Limb (tissue), 2 donors: Measurements from ENCODE around the gene PLEKHA8.

ENCODE experiments used
- DNase-seq, 2 donors: peaks; one replicate each; pipeline ENCODE4 v3.0.0-alpha.2; 2016; ENCODE audit errors: extremely low spot score in 2 of 2

Gene PLEKHA8

DNA sequence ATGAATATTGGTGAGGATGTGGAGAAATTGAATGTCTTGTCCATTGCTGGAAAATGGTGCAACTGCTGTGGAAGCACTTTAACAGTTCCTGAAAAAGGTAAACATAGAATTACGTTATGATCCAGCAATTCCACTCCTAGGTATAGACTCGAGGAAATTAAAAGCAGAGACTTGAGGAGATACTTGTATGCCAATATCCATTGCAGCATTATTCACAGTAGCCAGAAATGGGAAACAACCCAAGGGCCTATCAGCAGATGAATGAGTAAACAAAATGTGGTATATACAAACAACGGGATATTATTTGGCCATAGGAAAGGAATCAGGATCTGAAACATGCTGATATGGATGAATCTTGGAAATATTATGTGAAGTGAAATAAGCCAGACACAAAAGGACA, 74.1 kb downstream of the PLEKHA8 start:
- no peak for DNase-seq

- no peak for DNase-seq
Observed at GRCh38 chr7:30104157-30104556, 75.9 kb downstream of the PLEKHA8 start.

DNA sequence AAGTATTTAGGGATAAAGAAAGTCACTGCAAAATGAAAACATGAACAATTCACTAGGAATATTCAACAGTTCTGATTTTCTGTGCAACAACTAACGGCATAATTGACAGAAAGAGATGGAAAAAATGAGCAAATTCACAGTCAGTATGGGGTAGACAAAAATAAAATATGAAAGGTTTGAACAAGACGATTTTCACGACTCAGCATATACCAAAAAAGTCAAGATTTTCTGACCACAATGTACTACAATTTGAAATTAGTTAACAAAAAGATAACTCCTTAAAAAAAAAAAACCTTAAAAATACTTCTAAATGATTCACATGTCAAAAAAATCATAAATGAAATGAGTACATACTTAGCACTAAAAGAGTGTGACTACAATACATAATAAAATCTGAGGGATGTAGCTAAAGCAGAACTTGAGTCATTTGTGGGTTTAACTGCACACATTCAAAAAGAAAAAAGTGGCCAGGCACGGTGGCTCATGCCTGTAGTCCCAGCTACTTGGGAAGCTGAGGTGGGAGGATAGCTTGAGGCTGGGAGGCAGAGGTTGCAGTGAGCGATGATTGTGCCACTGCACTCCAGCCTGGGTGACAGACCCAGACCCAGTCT, 84.0 kb downstream of the PLEKHA8 start:
- no peak for DNase-seq

GRCh38 chr7:30113144-30113543, 84.9 kb downstream of the PLEKHA8 start:
- DNase-seq, result no peak

DNA sequence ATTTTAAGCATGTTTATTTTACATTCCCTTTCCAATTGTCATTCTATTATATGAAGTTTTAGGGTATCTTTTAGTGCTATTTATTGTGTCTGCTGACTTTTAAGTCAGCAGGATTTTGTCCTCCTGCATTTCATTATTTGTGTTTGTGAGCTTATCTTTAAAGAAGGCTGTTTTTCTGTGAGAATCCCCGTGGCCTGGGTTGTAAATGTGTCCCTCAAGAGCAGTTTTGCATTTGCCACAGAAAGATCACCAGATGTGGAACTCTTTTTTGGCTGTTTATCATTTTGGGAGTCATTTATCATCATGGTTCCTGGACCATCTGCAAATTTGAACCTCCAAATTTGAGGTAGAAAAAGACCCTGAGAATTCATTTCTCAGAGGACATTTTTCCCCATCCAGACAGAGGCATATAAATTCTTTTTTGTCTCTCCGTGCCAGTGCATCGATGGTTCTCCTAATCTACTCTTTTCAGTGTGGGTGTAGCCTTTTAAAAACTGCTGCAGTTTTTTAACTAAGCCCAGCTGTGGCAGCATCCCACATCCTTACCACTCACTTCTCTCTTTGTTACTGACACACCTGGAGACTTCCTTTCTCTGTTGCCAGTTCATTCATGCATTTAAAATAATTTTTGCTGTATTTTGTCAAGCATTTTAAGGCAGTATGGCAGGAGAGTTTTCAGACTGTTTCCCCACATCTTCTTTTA, 86.5 kb downstream of the PLEKHA8 start:
- no peak for DNase-seq

DNA sequence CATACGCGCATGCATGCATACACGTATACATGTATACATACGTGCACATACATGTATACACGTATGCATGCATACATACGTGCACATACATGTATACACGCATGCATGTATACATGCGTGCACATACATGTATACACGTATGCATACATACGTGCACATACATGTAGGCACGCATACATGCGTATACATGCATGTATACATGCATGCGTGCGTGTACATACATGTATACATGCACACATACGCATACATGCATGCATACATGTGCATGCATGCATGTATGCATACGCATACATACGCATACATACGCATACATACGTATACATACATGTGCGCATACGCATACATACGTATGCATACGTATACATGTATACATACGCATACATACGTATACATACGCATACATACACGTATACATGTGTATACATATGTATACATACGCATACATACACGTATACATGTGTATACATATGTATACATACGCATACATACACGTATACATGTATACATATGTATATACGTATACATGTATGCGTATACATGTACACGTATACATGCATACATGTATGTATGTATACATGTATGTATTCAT, 87.6 kb downstream of the PLEKHA8 start:
- DNase-seq, result no peak

DNA sequence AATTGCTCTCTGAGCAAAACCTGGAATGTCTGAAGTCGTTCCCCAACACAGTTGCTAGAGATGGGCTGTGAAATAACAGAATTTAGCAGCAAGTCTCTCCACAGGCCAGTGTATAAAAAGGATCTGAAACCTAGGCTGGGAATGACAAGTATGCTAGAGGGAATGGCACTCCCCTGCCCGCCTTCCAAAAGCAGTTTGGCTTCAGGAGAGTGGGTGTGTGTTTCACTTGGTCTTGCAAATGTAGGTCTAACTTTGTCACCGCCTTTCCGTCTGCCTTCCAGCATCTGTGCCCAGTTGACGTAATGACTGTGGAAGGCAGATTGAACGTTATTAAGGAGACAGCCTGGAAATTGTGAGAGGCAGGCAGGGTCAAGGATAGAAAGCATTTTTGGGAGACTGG, 88.6 kb downstream of the PLEKHA8 start:
- peak; percentile 39 to 55 for DNase-seq

- no peak for DNase-seq
Observed at GRCh38 chr7:30117896-30118295, 89.7 kb downstream of the PLEKHA8 start.

GRCh38 chr7:30119890-30120577, 91.8 kb downstream of the PLEKHA8 start:
- no peak for DNase-seq

GRCh38 chr7:30133736-30134610, 105.8 kb downstream of the PLEKHA8 start:
- no peak for DNase-seq

- DNase-seq, result peak; percentile 88 to 94
Observed at GRCh38 chr7:30134611-30135300, 106.5 kb downstream of the PLEKHA8 start, which contains the start of gene MTURN. Gene MTURN, plus strand, starts transcription at chr7:30134986. Its CDS starts 151 bp downstream, at chr7:30135137.

GRCh38 chr7:30135301-30136116, 107.3 kb downstream of the PLEKHA8 start:
- peak; percentile 44 to 81 for DNase-seq

- DNase-seq, result no peak
Observed at GRCh38 chr7:30136117-30136731, 108.0 kb downstream of the PLEKHA8 start.

DNA sequence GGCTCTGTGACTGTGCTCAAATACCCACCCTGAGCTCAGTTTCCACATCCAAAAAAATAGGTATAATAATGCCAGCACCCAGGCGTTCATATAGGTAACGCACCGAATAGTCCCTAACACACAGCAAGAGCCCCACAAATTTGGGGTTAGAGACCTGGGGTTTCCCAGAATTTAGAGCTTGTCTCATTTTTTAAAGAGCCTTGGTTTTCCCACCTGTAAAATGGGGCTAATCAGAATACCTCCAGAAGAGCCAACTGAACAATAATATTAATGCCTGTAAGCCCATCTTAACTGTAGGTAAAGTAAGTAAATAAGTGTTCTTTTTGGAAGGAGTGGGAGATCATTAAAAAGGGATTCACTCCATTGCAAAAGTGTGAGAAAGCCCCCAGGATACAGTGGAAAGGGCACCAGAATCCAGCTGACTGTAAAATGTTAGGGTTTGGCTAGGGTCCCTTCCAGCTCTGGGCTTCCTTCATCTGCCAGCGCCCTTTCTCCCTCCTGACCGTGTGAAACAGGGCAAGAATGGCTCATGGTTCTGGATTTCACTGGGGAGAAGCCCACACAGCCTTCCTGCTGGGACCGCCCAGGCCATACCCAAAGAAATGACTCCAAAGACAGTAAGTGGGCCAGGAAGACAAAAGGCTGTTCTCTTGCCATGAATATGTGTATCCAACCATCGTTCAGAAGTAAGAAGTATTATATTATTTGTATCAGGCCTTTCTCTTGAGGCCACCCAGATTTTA, 108.7 kb downstream of the PLEKHA8 start:
- DNase-seq, result no peak

DNA sequence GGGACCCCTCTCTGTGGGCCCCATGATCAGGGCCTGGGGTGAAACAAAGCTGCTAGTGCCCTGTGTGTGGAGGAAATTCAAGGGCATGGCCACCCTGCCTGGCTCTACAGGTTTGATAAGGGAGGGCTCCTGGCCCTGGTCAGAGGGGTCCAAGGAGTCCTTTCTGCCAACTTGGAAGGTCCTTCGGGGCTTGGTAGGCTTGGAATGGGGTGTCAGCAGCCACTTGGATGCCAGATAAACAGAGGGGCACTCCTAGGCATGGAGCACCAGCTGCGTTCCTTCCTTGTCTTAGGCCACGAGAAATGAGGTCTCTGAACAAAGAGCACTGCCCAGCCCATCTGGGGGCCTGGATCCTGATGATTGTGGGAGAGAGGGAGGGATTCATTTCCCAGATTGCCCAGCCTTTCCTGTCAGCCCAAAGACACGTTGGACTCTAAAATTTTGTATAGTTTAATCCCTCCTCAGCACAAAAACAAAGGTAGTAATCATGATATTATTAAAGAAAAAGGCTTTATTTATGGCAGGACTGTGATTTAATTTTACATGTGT, 111.7 kb downstream of the PLEKHA8 start:
- DNase-seq, result no peak

DNA sequence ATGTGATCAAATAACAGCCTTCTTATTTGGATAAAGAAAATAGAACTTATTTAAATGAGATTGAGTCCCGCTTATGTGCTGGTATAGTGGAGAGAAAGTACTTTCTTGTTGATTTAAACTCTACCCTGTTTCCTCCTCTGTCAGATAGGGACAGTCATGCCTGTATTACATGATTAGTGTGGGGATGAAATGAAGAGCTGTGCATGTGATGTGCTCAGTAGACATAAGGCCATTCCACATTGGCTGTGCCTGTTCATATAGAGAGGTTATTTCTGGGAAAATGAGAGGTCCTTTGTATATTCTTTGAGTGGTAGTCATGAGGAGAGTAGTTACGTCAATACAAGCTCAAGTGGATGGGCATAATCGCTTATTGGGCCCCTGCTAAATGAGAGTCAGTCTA, 112.2 kb downstream of the PLEKHA8 start:
- DNase-seq, result no peak

GRCh38 chr7:30142710-30143109, 114.5 kb downstream of the PLEKHA8 start:
- DNase-seq, result peak in 1 of 2 donors; percentile 35

DNA sequence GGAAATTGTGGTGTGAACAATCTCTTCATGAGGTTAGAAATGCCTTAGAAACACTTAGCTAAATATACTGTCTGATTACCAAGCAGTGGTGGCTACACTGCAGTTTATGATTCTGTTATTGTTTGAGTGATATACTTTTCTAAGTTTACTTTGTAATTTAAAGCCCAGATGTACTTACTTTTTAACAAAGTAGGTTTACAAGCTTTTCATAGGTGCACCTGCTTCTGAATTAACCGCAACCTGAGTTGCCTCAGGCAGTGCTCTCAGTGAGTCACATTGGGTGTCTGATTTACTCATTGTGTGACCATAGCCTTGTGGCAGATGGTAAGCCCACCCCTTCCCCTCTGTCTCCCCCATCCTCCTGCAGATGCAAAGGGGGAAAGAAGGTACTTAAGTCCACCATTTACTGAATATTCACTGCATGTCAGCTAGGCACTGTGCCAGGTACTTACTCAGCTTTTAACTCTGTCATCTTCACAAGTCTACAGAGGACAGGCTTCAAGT, 115.6 kb downstream of the PLEKHA8 start:
- no peak for DNase-seq
